DOHH2 (cell line): ENCODE measurements around the gene OSBPL2.

Experiments used
- CTCF ChIP-seq: fragments of 200-600 bp; sonication (generic); IDR thresholded peaks from one replicate; pipeline ENCODE4 v1.5.1; 2014; ENCODE audit warnings: antibody characterized with exemption, mild to moderate bottlenecking, low read depth, low read length; ENCODE audit not compliant: poor library complexity, severe bottlenecking
- EZH2phosphoT487 ChIP-seq: fragments of 200-600 bp; sonication (generic); IDR thresholded peaks from 2 replicates; pipeline ENCODE4 v1.6.1; 2017; ENCODE audit warnings: borderline replicate concordance, mild to moderate bottlenecking, antibody characterized with exemption, low read length, moderate library complexity, mixed read lengths

- TF ChIP-seq EZH2phosphoT487: no peak
- TF ChIP-seq CTCF: no peak
These were observed 2.1 kb upstream of the OSBPL2 start for GRCh38 chr20:62236200-62236599.
